GM19043 (cell line): ENCODE results near the gene PSEN1.

Experiments
- ATAC-seq: cut with Tn5 transposase; IDR thresholded peaks from one replicate; pipeline ENCODE4 v1.9.1; 2021; ENCODE audit warnings: low read depth; ENCODE audit not compliant: unreplicated experiment

The PSEN1 gene

GRCh38 chr14:73250781-73251500 lies 114.6 kb downstream of the PSEN1 start:
- no peak for ATAC-seq

DNA sequence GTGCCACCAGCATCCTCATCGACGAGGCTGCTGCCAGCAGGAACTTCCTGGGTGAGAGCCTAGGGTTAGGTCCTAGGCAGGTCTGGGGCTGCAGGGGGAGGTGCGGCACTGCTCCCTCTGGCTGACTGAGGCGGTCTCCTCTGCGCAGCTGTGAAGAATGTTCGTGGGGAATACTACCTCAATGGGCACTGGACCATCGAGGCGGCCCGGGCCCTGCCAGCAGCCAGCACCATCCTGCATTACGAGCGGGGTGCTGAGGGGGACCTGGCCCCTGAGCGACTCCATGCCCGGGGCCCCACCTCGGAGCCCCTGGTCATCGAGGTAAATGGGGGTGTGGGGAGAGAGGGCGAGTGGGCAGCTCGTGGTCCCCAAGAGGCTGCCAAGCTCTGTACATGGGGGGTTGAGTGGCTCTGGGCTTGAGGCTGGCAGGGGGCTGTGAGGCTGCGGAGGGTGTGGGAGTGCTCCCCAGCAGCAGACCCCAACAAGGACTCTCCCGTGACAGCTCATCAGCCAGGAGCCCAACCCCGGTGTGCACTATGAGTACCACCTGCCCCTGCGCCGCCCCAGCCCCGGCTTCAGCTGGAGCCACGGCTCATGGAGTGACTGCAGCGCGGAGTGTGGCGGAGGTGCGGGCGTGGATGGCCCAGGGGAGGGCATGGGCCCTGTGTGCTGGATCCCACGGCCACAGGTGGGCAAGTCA lies 115.4 kb downstream of the PSEN1 start:
- no peak for ATAC-seq

DNA sequence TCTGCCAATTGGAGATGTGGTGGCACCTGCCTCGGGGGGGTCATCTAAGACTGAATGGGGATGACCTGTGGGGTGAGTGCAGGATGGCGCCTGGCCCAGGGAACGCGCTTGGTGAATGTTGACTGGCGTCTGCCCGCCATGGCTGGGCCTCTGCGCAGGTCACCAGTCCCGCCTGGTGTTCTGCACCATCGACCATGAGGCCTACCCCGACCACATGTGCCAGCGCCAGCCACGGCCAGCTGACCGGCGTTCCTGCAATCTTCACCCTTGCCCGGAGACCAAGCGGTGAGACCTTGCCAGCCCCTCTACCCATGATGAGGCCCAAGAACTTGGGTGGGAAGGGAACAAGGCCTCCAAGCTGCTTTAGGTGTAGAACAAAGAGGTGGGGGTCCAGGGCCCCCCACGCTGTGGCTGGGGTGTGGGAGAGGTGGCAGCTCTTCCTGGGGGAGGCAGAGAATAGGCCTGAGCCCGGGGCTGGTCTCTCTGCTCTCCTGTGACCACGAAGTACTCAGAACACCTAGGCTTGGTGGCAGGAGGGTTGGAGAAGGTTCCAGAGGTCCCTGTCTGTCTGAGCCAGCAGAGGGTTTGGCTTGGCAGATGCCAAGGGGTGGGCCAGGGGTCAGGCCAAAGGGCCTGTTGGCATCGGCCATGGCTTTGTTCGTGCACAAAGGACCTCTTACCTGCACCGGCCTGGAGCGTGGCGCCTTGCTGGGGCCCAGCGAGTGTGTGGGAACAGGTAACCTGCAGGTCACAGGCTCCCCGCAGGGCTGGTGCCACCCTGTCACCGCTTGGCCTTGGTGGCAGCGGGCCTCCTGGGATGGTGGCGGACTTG lies 116.4 kb downstream of the PSEN1 start:
- no peak for ATAC-seq

GRCh38 chr14:73253323-73253610 lies 117.0 kb downstream of the PSEN1 start:
- ATAC-seq = no peak

DNA sequence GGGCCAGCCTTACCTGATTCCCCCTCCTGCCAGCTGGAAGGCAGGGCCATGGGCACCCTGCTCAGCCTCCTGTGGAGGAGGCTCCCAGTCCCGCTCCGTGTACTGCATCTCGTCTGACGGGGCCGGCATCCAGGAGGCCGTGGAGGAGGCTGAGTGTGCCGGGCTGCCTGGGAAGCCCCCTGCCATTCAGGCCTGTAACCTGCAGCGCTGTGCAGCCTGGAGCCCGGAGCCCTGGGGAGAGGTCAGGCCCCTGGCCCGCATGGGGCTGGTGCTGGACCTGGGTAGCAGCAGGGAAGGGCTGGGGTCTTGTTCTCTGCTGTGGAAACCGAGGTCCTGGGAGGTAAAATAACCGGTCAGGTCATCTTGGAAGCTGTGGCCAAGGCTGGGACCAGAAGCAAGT lies 117.4 kb downstream of the PSEN1 start:
- ATAC-seq = no peak

- ATAC-seq = no peak
Observed at GRCh38 chr14:73254247-73255004, 118.1 kb downstream of the PSEN1 start.

GRCh38 chr14:73255005-73255400 lies 118.7 kb downstream of the PSEN1 start:
- ATAC-seq = no peak

DNA sequence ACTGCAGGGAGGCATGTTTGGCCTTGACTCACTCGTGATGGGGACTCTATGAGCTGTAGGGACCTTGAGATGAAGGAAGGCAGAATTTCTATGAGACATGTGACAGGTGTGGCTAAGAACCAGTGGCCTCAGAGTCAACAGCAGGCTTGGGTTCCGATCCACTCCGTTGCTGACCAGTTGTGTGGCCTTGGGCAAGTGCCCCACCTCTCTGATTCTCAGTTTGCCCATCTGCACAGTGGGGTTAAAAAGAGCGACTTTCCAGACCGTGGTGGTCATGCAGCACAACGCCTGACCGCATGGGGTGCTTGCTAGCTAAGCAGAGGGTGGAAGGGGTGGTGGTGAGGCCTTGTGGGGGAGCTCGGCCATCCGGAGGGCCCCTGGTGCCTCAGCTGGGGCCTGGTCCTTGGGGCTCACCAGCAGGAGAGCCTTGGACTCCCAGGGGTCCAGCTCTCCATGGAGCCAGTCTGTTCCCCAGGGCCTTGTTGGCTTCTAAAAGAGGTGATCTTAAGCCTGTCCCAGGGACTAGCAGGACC lies 119.5 kb downstream of the PSEN1 start:
- ATAC-seq = no peak

GRCh38 chr14:73258076-73258475 lies 121.8 kb downstream of the PSEN1 start:
- ATAC-seq = no peak

GRCh38 chr14:73258845-73259611 lies 122.7 kb downstream of the PSEN1 start:
- no peak for ATAC-seq

DNA sequence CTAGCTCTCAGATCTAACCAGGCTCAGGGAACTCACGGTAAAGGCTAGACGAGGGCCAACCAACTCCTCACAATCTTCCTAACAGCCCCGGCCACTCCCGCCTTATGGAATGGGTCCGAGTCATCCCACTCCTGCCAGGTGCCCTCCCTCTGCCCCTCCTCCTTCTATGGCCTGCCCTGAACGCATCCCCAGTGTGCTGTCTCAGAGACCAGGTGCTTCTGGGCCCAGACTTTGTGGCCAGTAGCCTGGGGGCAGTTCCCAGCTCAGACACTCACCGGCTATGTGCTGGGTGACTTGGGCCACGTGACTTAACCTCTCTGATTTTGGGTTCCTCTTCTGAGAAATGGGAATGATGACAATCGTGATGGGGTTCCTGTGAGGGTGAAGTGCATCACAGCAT lies 123.5 kb downstream of the PSEN1 start:
- no peak for ATAC-seq

GRCh38 chr14:73260574-73260973 lies 124.3 kb downstream of the PSEN1 start:
- no peak for ATAC-seq

- no peak for ATAC-seq
Observed at GRCh38 chr14:73261075-73261474, 124.8 kb downstream of the PSEN1 start.

GRCh38 chr14:73261520-73262426 lies 125.5 kb downstream of the PSEN1 start:
- no peak for ATAC-seq

DNA sequence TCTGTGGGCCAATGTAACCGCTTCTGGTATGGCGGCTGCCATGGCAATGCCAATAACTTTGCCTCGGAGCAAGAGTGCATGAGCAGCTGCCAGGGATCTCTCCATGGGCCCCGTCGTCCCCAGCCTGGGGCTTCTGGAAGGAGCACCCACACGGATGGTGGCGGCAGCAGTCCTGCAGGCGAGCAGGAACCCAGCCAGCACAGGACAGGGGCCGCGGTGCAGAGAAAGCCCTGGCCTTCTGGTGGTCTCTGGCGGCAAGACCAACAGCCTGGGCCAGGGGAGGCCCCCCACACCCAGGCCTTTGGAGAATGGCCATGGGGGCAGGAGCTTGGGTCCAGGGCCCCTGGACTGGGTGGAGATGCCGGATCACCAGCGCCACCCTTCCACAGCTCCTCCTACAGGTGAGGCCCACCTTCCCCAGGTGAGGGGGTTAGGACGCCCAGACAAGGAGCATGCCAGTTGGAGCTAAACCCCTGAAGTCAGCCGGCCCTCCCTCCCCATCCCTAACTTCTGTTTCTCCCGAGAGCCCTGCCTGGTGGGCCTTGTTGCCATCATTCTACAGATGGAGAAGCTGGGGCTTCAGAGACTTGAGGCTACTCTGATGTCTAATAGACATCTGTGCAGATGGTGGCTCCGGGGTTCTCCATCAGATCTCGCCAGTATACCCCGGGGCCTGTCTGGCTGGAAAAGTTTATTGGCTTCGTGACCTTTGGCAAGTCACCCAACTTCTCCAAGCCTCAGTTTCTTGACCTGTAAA lies 126.3 kb downstream of the PSEN1 start:
- no peak for ATAC-seq

GRCh38 chr14:73263606-73264005 lies 127.3 kb downstream of the PSEN1 start:
- no peak for ATAC-seq

DNA sequence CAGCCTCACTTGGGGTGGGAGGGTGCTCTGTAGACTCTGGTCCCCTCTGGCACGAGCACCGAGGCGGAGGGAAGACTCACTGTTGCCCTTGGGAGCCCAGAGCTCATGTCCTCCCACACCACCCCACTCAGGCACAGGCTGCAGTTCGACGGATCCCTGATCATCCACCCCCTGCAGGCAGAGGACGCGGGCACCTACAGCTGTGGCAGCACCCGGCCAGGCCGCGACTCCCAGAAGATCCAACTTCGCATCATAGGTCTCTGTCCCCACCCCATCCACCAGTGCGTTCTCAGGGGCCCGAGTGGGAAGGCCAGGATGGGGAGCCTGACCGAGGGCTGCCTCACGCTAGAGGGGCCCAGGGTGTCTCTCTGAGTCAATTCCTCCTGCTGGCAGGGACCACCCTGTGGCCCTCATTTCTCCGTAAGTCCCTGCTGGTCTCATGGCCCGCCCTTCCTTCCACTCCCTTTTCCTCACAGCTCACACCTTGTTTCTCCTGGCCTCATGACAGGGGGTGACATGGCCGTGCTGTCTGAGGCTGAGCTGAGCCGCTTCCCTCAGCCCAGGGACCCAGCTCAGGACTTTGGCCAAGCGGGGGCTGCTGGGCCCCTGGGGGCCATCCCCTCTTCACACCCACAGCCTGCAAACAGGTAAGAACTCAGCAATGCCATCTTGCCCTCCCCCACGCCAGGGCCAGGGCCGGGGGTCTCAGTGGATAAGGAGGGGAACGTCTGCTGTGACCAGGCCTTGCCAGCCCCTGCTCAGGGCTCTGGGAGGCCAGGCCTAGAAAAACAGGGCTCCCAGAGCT lies 128.0 kb downstream of the PSEN1 start:
- no peak for ATAC-seq
